ENCODE measurements around the gene RGS21.

- no peak for TF ChIP-seq CTCF (IDR thresholded peaks at IDR 0.05 in 2 of 3, conservative IDR thresholded peaks at IDR 0.05 in 1 of 3; ENCODE audit: control insufficient read depth in 2 of 3, extremely low read depth in 1 of 3, insufficient read depth in 1 of 3, low read depth in 3 of 3, low read length in 3 of 3)
- no peak for TF ChIP-seq POLR2AphosphoS2 (IDR thresholded peaks at IDR 0.05; ENCODE audit: low read depth, low read length)
- TF ChIP-seq CBX5 (IDR thresholded peaks at IDR 0.05; ENCODE audit: low read depth), result no peak
Measured at GRCh38 chr1:192274588-192274987, 42.2 kb upstream of the RGS21 start.

Measured in GM12878 (cell line).